ENCODE data around the gene EXOC5. TPM values are rescaled to one million over a fixed set of nuclear protein-coding genes. Genes with fewer than 3 reads are reported as not detected.

EXOC5 gene
- total RNA-seq, 1 donor from 2014 or later: 63.6 TPM

- Mint-ChIP-seq H3K27me3 (peaks cover 5% of the 10 kb centered on the region), H3K4me3 (no peak overlapping the region), H3K9me3 (peaks cover 5% of the 10 kb centered on the region), H3K4me1 (ENCODE audit: unreplicated experiment) (no peaks in the 10 kb centered on the region), H3K36me3 (no peaks in the 10 kb centered on the region), H3K27ac (no peak overlapping the region)
- TF ChIP-seq CTCF (conservative IDR thresholded peaks at IDR 0.05): no peak
- no peak for DNase-seq (ENCODE audit: extremely low spot score, unreplicated experiment)
These were observed 68.8 kb downstream of the EXOC5 start for GRCh38 chr14:57199921-57200320.

- H3K27ac Mint-ChIP-seq: no peak overlapping the region
- no peaks in the 10 kb centered on the region for H3K36me3 Mint-ChIP-seq
- no peak overlapping the region for H3K4me3 Mint-ChIP-seq
- no peaks in the 10 kb centered on the region for H3K9me3 Mint-ChIP-seq
- TF ChIP-seq CTCF (conservative IDR thresholded peaks at IDR 0.05): peak; percentile 45
- H3K4me1 Mint-ChIP-seq (ENCODE audit: unreplicated experiment): no peaks in the 10 kb centered on the region
- peaks cover 32% of the 10 kb centered on the region for H3K27me3 Mint-ChIP-seq
- no peak for DNase-seq (ENCODE audit: extremely low spot score, unreplicated experiment)
These were observed 79.6 kb downstream of the EXOC5 start for GRCh38 chr14:57189070-57189469.

- TF ChIP-seq CTCF (conservative IDR thresholded peaks at IDR 0.05): peak; percentile 69
- no peak for DNase-seq (ENCODE audit: extremely low spot score, unreplicated experiment)
- H3K4me3 Mint-ChIP-seq: no peak overlapping the region
- H3K9me3 Mint-ChIP-seq: no peaks in the 10 kb centered on the region
- H3K27me3 Mint-ChIP-seq: peaks cover 62% of the 10 kb centered on the region
- H3K36me3 Mint-ChIP-seq: no peaks in the 10 kb centered on the region
- H3K27ac Mint-ChIP-seq: no peak overlapping the region
- no peaks in the 10 kb centered on the region for H3K4me1 Mint-ChIP-seq (ENCODE audit: unreplicated experiment)
These were observed 85.8 kb downstream of the EXOC5 start for GRCh38 chr14:57182760-57183503.

- H3K4me1 Mint-ChIP-seq (ENCODE audit: unreplicated experiment): no peaks in the 10 kb centered on the region
- H3K4me3 Mint-ChIP-seq: no peak overlapping the region
- no peaks in the 10 kb centered on the region for H3K9me3 Mint-ChIP-seq
- TF ChIP-seq CTCF (conservative IDR thresholded peaks at IDR 0.05): no peak
- H3K36me3 Mint-ChIP-seq: no peaks in the 10 kb centered on the region
- DNase-seq (ENCODE audit: extremely low spot score, unreplicated experiment): no peak
- H3K27me3 Mint-ChIP-seq: peaks cover 41% of the 10 kb centered on the region
- H3K27ac Mint-ChIP-seq: no peak overlapping the region
These were observed 89.4 kb downstream of the EXOC5 start for GRCh38 chr14:57179273-57179672.

- H3K4me3 Mint-ChIP-seq: no peak overlapping the region
- TF ChIP-seq CTCF (conservative IDR thresholded peaks at IDR 0.05): no peak
These were observed 94.2 kb downstream of the EXOC5 start for GRCh38 chr14:57174466-57174865.

More at GRCh38 chr14:57174466-57174865, 94.2 kb downstream of the EXOC5 start:
- H3K9me3 Mint-ChIP-seq: no peaks in the 10 kb centered on the region
- H3K36me3 Mint-ChIP-seq: no peaks in the 10 kb centered on the region
- H3K4me1 Mint-ChIP-seq (ENCODE audit: unreplicated experiment): no peaks in the 10 kb centered on the region
- no peak for DNase-seq (ENCODE audit: extremely low spot score, unreplicated experiment)
- H3K27ac Mint-ChIP-seq: no peak overlapping the region
- peaks cover 14% of the 10 kb centered on the region for H3K27me3 Mint-ChIP-seq
